Smooth muscle cell (in vitro differentiated cells): Measurements from ENCODE around the gene NCLN. TPM values are rescaled to one million over a fixed set of nuclear protein-coding genes. Genes with fewer than 3 reads are reported as not detected.
"Not testable (repeated sequence)": the region's sequence is repeated elsewhere in the genome, so short reads cannot be mapped to it uniquely, and the experiment has no call there.

Experiments used
- DNase-seq: peaks from one replicate; lab custom pipeline; 2025; ENCODE audit not compliant: unreplicated experiment; lab: John Stamatoyannopoulos, UW
- H2AFZ ChIP-seq: fragments of 200-600 bp; sonication (generic); 2 replicates; pipeline ENCODE4 v1.6.0; 2016; ENCODE audit warnings: antibody characterized with exemption, low read depth, mild to moderate bottlenecking
- H3F3A ChIP-seq: fragments of 200-600 bp; sonication (generic); 2 replicates; pipeline ENCODE4 v1.6.0; 2017; ENCODE audit warnings: antibody characterized with exemption, low read depth
- H3K27ac ChIP-seq: fragments of 200-600 bp; sonication (generic); 2 replicates; pipeline ENCODE4 v1.5.1; 2016; ENCODE audit warnings: low read depth, mild to moderate bottlenecking
- H3K27me3 ChIP-seq: fragments of 200-600 bp; sonication (generic); 2 replicates; pipeline ENCODE4 v1.6.1; 2016; ENCODE audit warnings: low read depth, mild to moderate bottlenecking
- H3K36me3 ChIP-seq: fragments of 200-600 bp; sonication (generic); 2 replicates; pipeline ENCODE4 v1.5.1; 2016; ENCODE audit warnings: low read depth
- H3K4me1 ChIP-seq: fragments of 200-600 bp; sonication (generic); 2 replicates; pipeline ENCODE4 v1.5.1; 2016; ENCODE audit warnings: low read depth
- H3K4me2 ChIP-seq: fragments of 200-600 bp; sonication (generic); 2 replicates; pipeline ENCODE4 v1.6.0; 2016; ENCODE audit warnings: mild to moderate bottlenecking
- H3K4me3 ChIP-seq: fragments of 200-600 bp; sonication (generic); 2 replicates; pipeline ENCODE4 v1.5.1; 2016; ENCODE audit warnings: mild to moderate bottlenecking
- H3K79me2 ChIP-seq: fragments of 200-600 bp; sonication (generic); 2 replicates; pipeline ENCODE4 v1.6.0; 2016; ENCODE audit warnings: low read depth, mild to moderate bottlenecking
- H3K9ac ChIP-seq: fragments of 200-600 bp; sonication (generic); 2 replicates; pipeline ENCODE4 v1.6.0; 2016; ENCODE audit warnings: low read depth
- H3K9me3 ChIP-seq: fragments of 200-600 bp; sonication (generic); replicated peaks from 2 replicates; pipeline ENCODE4 v1.5.1; 2016; ENCODE audit warnings: low read depth
- H4K20me1 ChIP-seq: fragments of 200-600 bp; sonication (generic); 2 replicates; pipeline ENCODE4 v1.6.0; 2016; ENCODE audit warnings: low read depth
- CTCF ChIP-seq: fragments of 200-600 bp; sonication (generic); IDR thresholded peaks from 2 replicates; pipeline ENCODE4 v1.5.1; 2017; ENCODE audit warnings: borderline replicate concordance, mild to moderate bottlenecking, antibody characterized with exemption; ENCODE audit not compliant: insufficient read depth, poor library complexity, severe bottlenecking
- WGBS: methylation state at CpG from one replicate; pipeline ENCODE4 v1.1.7; 2016; ENCODE audit warnings: low lambda C conversion rate; 5-methylcytosine and 5-hydroxymethylcytosine counted together
- polyA plus RNA-seq: library from polyadenylated mRNA; unstranded; fragments of >200 nt; fragmentation: Nextera tagmentation; extraction: Ambion mirVana; gene quantifications from 2 replicates; pipeline ENCODE4 v1.2.1, GENCODE V29; 2016
- total RNA-seq: library from RNA; depleted of rRNA; stranded (reverse); fragments of >200 nt; gene quantifications from 2 replicates; pipeline ENCODE4 v1.2.3, GENCODE V29; 2014

Gene NCLN
- total and polyA plus RNA-seq, 2 experiments from 2014 or later: 44.5 to 97.4 TPM

- 98% methylated on average over 14 of the region's 14 CpGs for WGBS
- Histone ChIP-seq H4K20me1 (no peaks in the 10 kb centered on the region), H3K4me1 (no peaks in the 10 kb centered on the region), H3K4me2 (no peak overlapping the region), H3K36me3 (no peaks in the 10 kb centered on the region), H3F3A (no peaks in the 10 kb centered on the region), H2AFZ (no peak overlapping the region), H3K9me3 (no peaks in the 10 kb centered on the region), H3K4me3 (no peak overlapping the region), H3K27me3 (no peaks in the 10 kb centered on the region), H3K9ac (no peak overlapping the region), H3K79me2 (no peaks in the 10 kb centered on the region), H3K27ac (no peak overlapping the region)
- no peak for DNase-seq
- TF ChIP-seq CTCF: no peak
These were observed 16.2 kb downstream of the NCLN start for GRCh38 chr19:3201911-3202310.

GRCh38 chr19:3202346-3202745 lies 16.6 kb downstream of the NCLN start:
- 93% methylated on average over 12 of the region's 12 CpGs for WGBS
- Histone ChIP-seq H3K4me2 (no peak overlapping the region), H3K9ac (no peak overlapping the region), H3K9me3 (no peaks in the 10 kb centered on the region), H3K27me3 (no peaks in the 10 kb centered on the region), H4K20me1 (no peaks in the 10 kb centered on the region), H3K4me1 (no peaks in the 10 kb centered on the region), H3F3A (no peaks in the 10 kb centered on the region), H3K79me2 (no peaks in the 10 kb centered on the region), H3K36me3 (no peaks in the 10 kb centered on the region), H3K4me3 (no peak overlapping the region), H2AFZ (no peak overlapping the region), H3K27ac (no peak overlapping the region)
- no peak for DNase-seq
- no peak for TF ChIP-seq CTCF

GRCh38 chr19:3202895-3203294 lies 17.2 kb downstream of the NCLN start:
- not testable (repeated sequence) for H3K4me1 ChIP-seq, H3K27me3 ChIP-seq, H3K27ac ChIP-seq, H3K4me2 ChIP-seq, DNase-seq, H3K9ac ChIP-seq, H3K79me2 ChIP-seq, H4K20me1 ChIP-seq, H2AFZ ChIP-seq, H3K36me3 ChIP-seq, H3K9me3 ChIP-seq, H3F3A ChIP-seq, H3K4me3 ChIP-seq
- 98% methylated on average over 7 of the region's 7 CpGs for WGBS

- H3K36me3 ChIP-seq: no peaks in the 10 kb centered on the region
- no peak overlapping the region for H3K4me3 ChIP-seq
- no peak overlapping the region for H3K9ac ChIP-seq
- no peak overlapping the region for H2AFZ ChIP-seq
- no peaks in the 10 kb centered on the region for H4K20me1 ChIP-seq
- H3K9me3 ChIP-seq: no peaks in the 10 kb centered on the region
- DNase-seq: no peak
- H3K4me2 ChIP-seq: no peak overlapping the region
- H3K27ac ChIP-seq: no peak overlapping the region
- H3K4me1 ChIP-seq: no peaks in the 10 kb centered on the region
- TF ChIP-seq CTCF: no peak
- H3F3A ChIP-seq: no peaks in the 10 kb centered on the region
- H3K27me3 ChIP-seq: no peaks in the 10 kb centered on the region
- WGBS: 99% methylated on average over 42 of the region's 43 CpGs
- H3K79me2 ChIP-seq: no peaks in the 10 kb centered on the region
These were observed 18.3 kb downstream of the NCLN start for GRCh38 chr19:3203805-3204645.
